Measurements from ENCODE around the gene TRAF3IP1. TPM values are rescaled to one million over a fixed set of nuclear protein-coding genes. Genes with fewer than 3 reads are reported as not detected.

TRAF3IP1 gene
- total and polyA plus RNA-seq, 8 donors = 4.7 to 10.3 (median 6.9) TPM

- Histone ChIP-seq H3K27ac (no peak overlapping the region), H3K4me3 (no peak overlapping the region), H3K36me3 (no peaks in the 10 kb centered on the region), H3K27me3 (no peaks in the 10 kb centered on the region), H3K9me3 (no peaks in the 10 kb centered on the region), H3K4me1 (no peaks in the 10 kb centered on the region)
- no peak for TF ChIP-seq CTCF (IDR thresholded peaks at IDR 0.05)
- intact Hi-C loops (cut with DNase I) = no loop called here
- no peak for FAIRE-seq
- WGBS, 2 donors = 93% methylated on average over 8 of the region's 8 CpGs
- DNase-seq = no peak
- no peak for ATAC-seq
Observed at GRCh38 chr2:238314576-238314975, 5.7 kb upstream of the TRAF3IP1 start.

GRCh38 chr2:238315031-238315595 lies 5.2 kb upstream of the TRAF3IP1 start:
- no peak for TF ChIP-seq CTCF (IDR thresholded peaks at IDR 0.05)
- DNase-seq (no peak), ATAC-seq (no peak), FAIRE-seq (no peak)
- WGBS, 2 donors = 87 to 95% methylated on average over 13 of the region's 13 CpGs
- Histone ChIP-seq H3K4me3 (no peak overlapping the region), H3K4me1 (no peaks in the 10 kb centered on the region), H3K27me3 (no peaks in the 10 kb centered on the region), H3K27ac (no peak overlapping the region), H3K9me3 (no peaks in the 10 kb centered on the region), H3K36me3 (no peaks in the 10 kb centered on the region)
- intact Hi-C loops (cut with DNase I) = no loop called here

GRCh38 chr2:238320648-238321281 lies 447 bp downstream of the TRAF3IP1 start:
- no peaks in the 10 kb centered on the region for H3K27me3 ChIP-seq
- ATAC-seq (peak in 1 of 4 donors; percentile 8), FAIRE-seq (no peak), DNase-seq (peak in 2 of 6 donors; percentile 73 to 83)
- WGBS, 2 donors = 0 to 1% methylated on average over 50 to 65 of the region's 65 CpGs
- H3K9me3 ChIP-seq = no peaks in the 10 kb centered on the region
- peak overlapping the region; percentile 75 to 84 (median 76) for H3K4me3 ChIP-seq
- H3K36me3 ChIP-seq = no peaks in the 10 kb centered on the region
- no peak overlapping the region for H3K27ac ChIP-seq
- H3K4me1 ChIP-seq = peaks cover 0 to 8% (median 7%) of the 10 kb centered on the region in 3 donors
- intact Hi-C loops (cut with DNase I) = loop anchor here in 1 of 3 donors (10.0 kb wide), 1 partner anchor 56 kb away; no protein-coding TSS in a partner anchor
- no peak for TF ChIP-seq CTCF (IDR thresholded peaks at IDR 0.05)

- intact Hi-C loops (cut with DNase I) = loop anchor here in 1 of 3 donors (10.0 kb wide), 1 partner anchor 57 kb away; no protein-coding TSS in a partner anchor
Observed at GRCh38 chr2:238321467-238321866, 1.1 kb downstream of the TRAF3IP1 start.

More at GRCh38 chr2:238321467-238321866, 1.1 kb downstream of the TRAF3IP1 start:
- no peak for ATAC-seq
- no peak for TF ChIP-seq CTCF (IDR thresholded peaks at IDR 0.05)
- no peak for DNase-seq
- 42 to 53% methylated on average over 9 of the region's 9 CpGs for WGBS, 2 donors
- no peak for FAIRE-seq
- Histone ChIP-seq H3K27ac (no peak overlapping the region), H3K36me3 (no peaks in the 10 kb centered on the region), H3K4me3 (peak overlapping the region; percentile 75 to 84 (median 76)), H3K9me3 (no peaks in the 10 kb centered on the region), H3K4me1 (peaks cover 0 to 8% (median 7%) of the 10 kb centered on the region in 3 donors), H3K27me3 (no peaks in the 10 kb centered on the region)

Measured in pancreas (tissue), 10 donors.